Adipocyte (in vitro differentiated cells): Measurements from ENCODE around the gene GH2.
A peak's percentile ranks its signal among the peaks of the same experiment; 100 is the strongest.
"Not testable (repeated sequence)": the region's sequence is repeated elsewhere in the genome, so short reads cannot be mapped to it uniquely, and the experiment has no call there.

Experiments
- DNase-seq: peaks from one replicate; pipeline ENCODE4 v3.0.0-alpha.2; 2015; ENCODE audit warnings: low read depth
- H3K27me3 ChIP-seq: replicated peaks from 2 replicates; pipeline ENCODE4 v1.7.0; 2013; ENCODE audit warnings: mild to moderate bottlenecking, low read length, moderate library complexity; ENCODE audit not compliant: control insufficient read depth, insufficient read depth
- H3K36me3 ChIP-seq: 2 replicates; pipeline ENCODE4 v1.7.0; 2013; ENCODE audit warnings: low read length, mild to moderate bottlenecking, moderate library complexity; ENCODE audit not compliant: control insufficient read depth, insufficient read depth, severe bottlenecking
- H3K4me1 ChIP-seq: 2 replicates; pipeline ENCODE4 v1.7.0; 2013; ENCODE audit warnings: mild to moderate bottlenecking, low read length, moderate library complexity; ENCODE audit not compliant: control insufficient read depth, insufficient read depth
- H3K4me3 ChIP-seq: 2 replicates; pipeline ENCODE4 v1.7.0; 2013; ENCODE audit warnings: mild to moderate bottlenecking, low read length, moderate library complexity
- H3K9ac ChIP-seq: 2 replicates; pipeline ENCODE4 v1.7.0; 2013; ENCODE audit warnings: mild to moderate bottlenecking, low read length, moderate library complexity
- H3K9me3 ChIP-seq: 2 replicates; pipeline ENCODE4 v1.7.0; 2013; ENCODE audit warnings: mild to moderate bottlenecking, low read length, moderate library complexity; ENCODE audit not compliant: control insufficient read depth

Gene GH2

DNA sequence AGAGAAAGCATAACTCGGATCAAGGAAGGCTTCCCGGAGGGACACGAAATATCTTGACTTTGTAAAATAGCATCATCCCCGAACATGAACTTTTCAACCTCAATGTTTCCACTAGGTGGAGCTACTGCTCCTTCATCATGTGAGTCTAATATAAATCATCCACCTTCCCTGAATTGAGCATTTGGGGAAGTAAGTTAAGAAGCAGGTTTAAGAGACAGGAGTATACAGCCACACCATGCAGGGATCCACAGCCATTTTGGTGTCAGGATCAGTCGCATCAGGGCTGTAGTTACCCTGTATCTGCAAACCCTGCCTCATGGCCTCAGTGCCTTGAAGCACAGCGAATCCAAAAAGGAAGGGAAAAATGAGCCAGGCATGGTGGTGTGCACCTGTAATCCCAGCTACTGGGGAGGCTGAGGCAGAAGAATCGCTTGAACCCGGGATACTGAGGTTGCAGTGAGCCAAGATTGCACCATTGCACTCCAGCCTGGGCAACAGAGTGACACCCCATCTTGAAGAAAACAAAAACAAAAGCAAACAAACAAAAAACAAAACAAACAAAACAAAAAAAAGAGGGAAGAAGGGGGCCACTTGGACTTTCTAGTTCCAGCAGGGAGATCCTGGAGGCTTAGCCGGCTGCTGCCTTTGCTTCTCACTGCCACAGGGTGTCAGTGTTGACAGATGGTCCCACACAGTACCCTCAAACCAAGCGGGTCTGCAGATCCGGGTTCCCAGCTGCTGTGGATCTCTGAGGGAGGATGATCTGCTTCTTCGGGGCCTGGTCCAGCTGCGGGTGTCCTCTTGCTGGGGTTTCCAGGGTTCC lies 7.5 kb upstream of the GH2 start:
- not testable (repeated sequence) for H3K9me3 ChIP-seq, H3K27me3 ChIP-seq, H3K36me3 ChIP-seq, H3K4me3 ChIP-seq, H3K9ac ChIP-seq, H3K4me1 ChIP-seq
- peak; percentile 63 for DNase-seq

DNA sequence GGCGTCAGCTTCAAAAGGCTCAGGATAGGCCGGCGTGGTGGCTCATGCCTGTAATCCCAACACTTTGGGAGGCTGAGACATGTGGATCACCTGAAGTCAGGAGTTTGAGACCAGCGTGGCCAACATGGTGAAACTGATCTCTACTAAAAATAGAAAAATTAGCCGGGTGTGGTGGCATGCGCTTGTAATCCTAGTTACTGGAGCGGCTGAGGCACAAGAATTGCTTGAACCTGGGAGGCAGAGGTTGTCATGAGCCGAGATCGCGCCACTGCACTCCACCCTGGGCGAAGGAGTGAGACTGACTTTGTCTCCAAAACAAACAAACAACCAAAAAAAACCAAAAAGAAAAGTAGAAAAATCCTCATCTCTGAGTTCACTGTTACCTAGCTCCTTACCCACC lies 3.4 kb upstream of the GH2 start:
- not testable (repeated sequence) for H3K4me1 ChIP-seq, DNase-seq, H3K36me3 ChIP-seq, H3K27me3 ChIP-seq, H3K9me3 ChIP-seq, H3K9ac ChIP-seq, H3K4me3 ChIP-seq

DNA sequence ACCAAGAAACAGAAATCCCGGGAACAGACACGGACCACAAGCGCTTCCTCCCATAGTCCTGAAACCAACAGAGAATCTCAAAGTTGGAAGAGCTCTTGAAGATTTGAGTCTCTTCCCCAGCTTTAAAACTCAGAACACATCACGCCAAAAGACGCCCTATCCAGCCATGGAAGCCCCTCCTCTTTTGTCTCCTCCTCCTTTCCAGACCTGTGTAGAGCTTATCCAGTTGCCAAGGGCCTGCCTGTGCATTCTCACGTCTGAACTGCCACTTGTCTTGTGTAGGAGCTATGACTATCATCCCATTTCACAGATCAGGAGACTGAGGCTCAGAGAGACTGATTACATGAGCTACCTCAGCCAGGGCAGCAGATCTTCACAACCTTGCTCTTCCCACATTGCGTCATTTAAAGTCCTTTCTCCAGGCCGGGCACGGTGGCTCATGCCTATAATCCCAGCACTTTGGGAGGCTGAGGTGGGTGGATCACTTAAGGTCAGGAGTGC lies 932 bp upstream of the GH2 start:
- DNase-seq, H3K4me3 ChIP-seq, H3K9ac ChIP-seq, H3K4me1 ChIP-seq, H3K36me3 ChIP-seq, H3K27me3 ChIP-seq, H3K9me3 ChIP-seq: not testable (repeated sequence)

DNA sequence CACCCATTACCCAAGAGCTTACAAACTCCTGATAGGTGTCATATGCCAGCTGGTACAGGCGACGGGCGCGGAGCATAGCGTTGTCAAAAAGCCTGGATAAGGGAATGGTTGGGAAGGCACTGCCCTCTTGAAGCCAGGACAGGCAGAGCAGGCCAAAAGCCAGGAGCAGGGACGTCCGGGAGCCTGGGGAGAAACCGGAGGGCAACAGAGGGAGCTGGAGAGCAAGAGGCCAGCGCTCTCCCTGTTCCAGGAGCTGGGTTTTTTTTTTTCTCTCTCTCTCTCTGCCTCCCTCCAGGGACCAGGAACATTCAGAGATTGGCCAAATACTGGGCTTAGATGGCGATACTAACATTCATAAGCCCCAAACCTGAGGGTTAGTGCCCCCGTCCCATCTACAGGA lies 407 bp downstream of the GH2 start:
- not testable (repeated sequence) for H3K9me3 ChIP-seq, H3K36me3 ChIP-seq, H3K4me1 ChIP-seq, H3K4me3 ChIP-seq, DNase-seq, H3K9ac ChIP-seq
- peaks cover 12% of the 10 kb centered on the region for H3K27me3 ChIP-seq

DNA sequence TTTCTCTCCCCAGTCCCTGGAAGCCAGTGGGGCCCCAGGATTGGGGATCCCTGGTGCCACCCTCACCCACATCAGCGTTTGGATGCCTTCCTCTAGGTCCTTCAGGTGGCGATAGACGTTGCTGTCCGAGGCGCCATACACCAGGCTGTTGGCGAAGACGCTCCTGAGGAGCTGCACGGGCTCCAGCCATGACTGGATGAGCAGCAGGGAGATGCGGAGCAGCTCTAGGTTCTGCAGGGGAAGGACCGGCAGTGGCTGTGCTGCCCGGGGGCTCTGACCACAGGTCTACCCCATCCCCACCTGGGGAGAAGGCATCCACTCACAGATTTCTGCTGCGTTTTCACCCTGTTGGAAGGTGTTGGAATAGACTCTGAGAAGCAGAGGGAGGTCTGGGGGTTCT lies 1.0 kb downstream of the GH2 start:
- no peak overlapping the region for H3K4me3 ChIP-seq
- no peak overlapping the region for H3K9ac ChIP-seq
- no peak for DNase-seq
- no peaks in the 10 kb centered on the region for H3K36me3 ChIP-seq
- H3K27me3 ChIP-seq: peaks cover 15% of the 10 kb centered on the region
- H3K4me1 ChIP-seq: no peaks in the 10 kb centered on the region
- no peaks in the 10 kb centered on the region for H3K9me3 ChIP-seq

DNA sequence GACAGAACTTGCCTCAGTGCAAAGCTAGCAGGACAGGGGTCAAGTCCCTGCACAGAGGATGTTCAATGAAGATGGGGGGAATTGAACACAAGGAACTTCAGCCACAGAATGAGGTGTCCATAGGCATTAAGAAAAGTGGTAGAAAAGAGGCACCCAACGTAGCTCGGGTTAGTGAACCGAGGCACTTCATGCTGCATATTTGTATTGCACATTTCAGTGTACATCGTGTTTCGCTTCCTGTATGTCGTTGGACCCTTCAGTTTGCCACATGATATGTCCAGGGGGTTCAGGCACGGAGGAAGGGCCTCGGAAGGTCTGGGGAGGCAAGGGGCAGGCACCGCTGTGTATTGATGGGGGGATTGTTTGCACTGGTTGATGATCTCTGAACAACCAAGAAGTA lies 3.3 kb downstream of the GH2 start:
- peaks cover 15% of the 10 kb centered on the region for H3K27me3 ChIP-seq
- H3K9me3 ChIP-seq, H3K4me1 ChIP-seq, H3K9ac ChIP-seq, H3K4me3 ChIP-seq, DNase-seq, H3K36me3 ChIP-seq: not testable (repeated sequence)

GRCh38 chr17:63874693-63875092 lies 7.1 kb downstream of the GH2 start:
- not testable (repeated sequence) for H3K4me1 ChIP-seq, H3K9ac ChIP-seq, DNase-seq, H3K36me3 ChIP-seq, H3K9me3 ChIP-seq, H3K4me3 ChIP-seq
- H3K27me3 ChIP-seq: peaks cover 14% of the 10 kb centered on the region

- not testable (repeated sequence) for H3K9ac ChIP-seq, H3K4me1 ChIP-seq, H3K9me3 ChIP-seq, H3K4me3 ChIP-seq, H3K36me3 ChIP-seq, DNase-seq
- H3K27me3 ChIP-seq: peaks cover 10% of the 10 kb centered on the region
These were observed 7.6 kb downstream of the GH2 start for GRCh38 chr17:63874061-63874626.

- not testable (repeated sequence) for DNase-seq
- peaks cover 10% of the 10 kb centered on the region for H3K27me3 ChIP-seq
These were observed 8.2 kb downstream of the GH2 start, which contains the start of gene CSH2 for GRCh38 chr17:63873577-63873976. Gene CSH2 (minus strand): TSS chr17:63873677. CDS start chr17:63873614, 63 bp downstream.

GRCh38 chr17:63871646-63872365 lies 9.9 kb downstream of the GH2 start:
- not testable (repeated sequence) for DNase-seq, H3K4me3 ChIP-seq, H3K36me3 ChIP-seq, H3K9me3 ChIP-seq, H3K4me1 ChIP-seq, H3K27me3 ChIP-seq, H3K9ac ChIP-seq

More at GRCh38 chr17:63873577-63873976, 8.2 kb downstream of the GH2 start, which contains the start of gene CSH2:
- not testable (repeated sequence) for H3K9ac ChIP-seq, H3K36me3 ChIP-seq, H3K4me3 ChIP-seq, H3K9me3 ChIP-seq, H3K4me1 ChIP-seq

- H3K9me3 ChIP-seq, H3K27me3 ChIP-seq, H3K4me3 ChIP-seq, H3K36me3 ChIP-seq, H3K9ac ChIP-seq, H3K4me1 ChIP-seq: not testable (repeated sequence)
- DNase-seq: peak; percentile 32
These were observed 11.5 kb downstream of the GH2 start for GRCh38 chr17:63870292-63870665.
